ENCODE results near the gene CNTN1. TPM values are rescaled to one million over a fixed set of nuclear protein-coding genes. Genes with fewer than 3 reads are reported as not detected.

Gene CNTN1
- total RNA-seq, 4 donors from 2014 or later: 0.15 to 0.29 (median 0.22) TPM

GRCh38 chr12:40726366-40726765 lies 34.1 kb downstream of the CNTN1 start:
- H3K36me3 ChIP-seq: no peaks in the 10 kb centered on the region
- TF ChIP-seq CTCF (IDR thresholded peaks at IDR 0.05 in 4 of 5, conservative IDR thresholded peaks at IDR 0.05 in 1 of 5) (no peak), POLR2A (IDR thresholded peaks at IDR 0.05) (no peak)
- H3K4me3 ChIP-seq: no peak overlapping the region
- intact Hi-C loops (cut with DNase I; ENCODE audit: low total_unique reads): no loop called here
- H3K27ac ChIP-seq: no peak overlapping the region
- DNase-seq (no peak), ATAC-seq (no peak)
- H3K4me1 ChIP-seq: no peaks in the 10 kb centered on the region
- in situ Hi-C loops (cut with MboI; ENCODE audit: low sequenced_read_pairs in 4 of 4): no loop called here
- H3K9me3 ChIP-seq: no peaks in the 10 kb centered on the region
- H3K27me3 ChIP-seq: no peaks in the 10 kb centered on the region

GRCh38 chr12:40727774-40728483 lies 35.7 kb downstream of the CNTN1 start:
- ATAC-seq (no peak), DNase-seq (no peak)
- H3K4me3 ChIP-seq: no peak overlapping the region
- H3K27ac ChIP-seq: no peak overlapping the region
- H3K36me3 ChIP-seq: no peaks in the 10 kb centered on the region
- H3K27me3 ChIP-seq: no peaks in the 10 kb centered on the region
- no peaks in the 10 kb centered on the region for H3K9me3 ChIP-seq
- intact Hi-C loops (cut with DNase I; ENCODE audit: low total_unique reads) (no loop called here), in situ Hi-C loops (cut with MboI; ENCODE audit: low sequenced_read_pairs in 4 of 4) (no loop called here)
- TF ChIP-seq POLR2A (IDR thresholded peaks at IDR 0.05) (no peak), CTCF (IDR thresholded peaks at IDR 0.05 in 4 of 5, conservative IDR thresholded peaks at IDR 0.05 in 1 of 5) (no peak)
- H3K4me1 ChIP-seq: no peaks in the 10 kb centered on the region

DNA sequence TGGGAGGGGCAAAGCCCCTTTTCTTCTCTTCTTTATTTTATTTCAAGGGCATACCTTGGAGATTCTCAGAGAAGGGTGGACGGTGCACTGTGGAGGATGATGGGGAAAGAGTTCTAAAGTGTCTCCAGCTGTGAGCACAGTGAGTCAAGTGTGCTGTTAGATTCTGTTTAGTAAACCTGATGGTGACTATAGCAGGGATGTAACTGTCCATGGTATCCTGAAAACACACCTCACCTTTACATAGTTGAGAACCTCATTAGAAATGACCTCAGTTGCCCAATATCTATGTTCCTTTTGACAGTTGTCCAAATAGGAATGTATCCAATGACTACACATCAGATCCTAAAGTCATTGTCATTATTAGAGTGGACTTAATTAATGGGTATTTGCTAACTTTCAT lies 38.0 kb downstream of the CNTN1 start:
- no peaks in the 10 kb centered on the region for H3K36me3 ChIP-seq
- ATAC-seq: no peak

DNA sequence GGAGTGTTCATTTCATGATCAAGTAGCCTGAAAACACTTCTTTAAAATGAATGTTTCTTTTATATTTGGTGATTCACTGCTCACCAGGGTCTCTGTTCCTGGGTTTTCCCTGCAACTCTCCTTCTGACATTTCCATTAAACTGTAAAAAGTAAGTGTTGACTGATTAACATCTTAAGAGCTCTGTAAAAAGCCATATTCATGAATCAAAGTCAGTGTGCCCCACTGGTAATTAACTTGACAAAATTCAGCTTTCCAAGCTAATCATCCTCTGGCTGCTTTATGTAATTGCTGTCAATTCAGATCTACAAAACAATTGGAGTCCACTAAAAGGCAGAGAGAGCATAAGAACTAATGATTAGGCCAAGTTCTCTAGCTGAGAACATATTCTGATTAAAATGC lies 41.6 kb downstream of the CNTN1 start:
- intact Hi-C loops (cut with DNase I; ENCODE audit: low total_unique reads): no loop called here
- TF ChIP-seq POLR2A (IDR thresholded peaks at IDR 0.05) (no peak), CTCF (IDR thresholded peaks at IDR 0.05 in 4 of 5, conservative IDR thresholded peaks at IDR 0.05 in 1 of 5) (no peak)
- H3K4me3 ChIP-seq: no peak overlapping the region
- in situ Hi-C loops (cut with MboI; ENCODE audit: low sequenced_read_pairs in 4 of 4): no loop called here
- H3K27me3 ChIP-seq: no peaks in the 10 kb centered on the region
- DNase-seq: no peak
- H3K9me3 ChIP-seq: no peaks in the 10 kb centered on the region
- no peaks in the 10 kb centered on the region for H3K36me3 ChIP-seq
- H3K4me1 ChIP-seq: no peaks in the 10 kb centered on the region
- ATAC-seq: no peak
- H3K27ac ChIP-seq: no peak overlapping the region

More for the DNA sequence above, 38.0 kb downstream of the CNTN1 start:
- no peaks in the 10 kb centered on the region for H3K4me1 ChIP-seq
- intact Hi-C loops (cut with DNase I; ENCODE audit: low total_unique reads): no loop called here
- no peak for DNase-seq
- H3K4me3 ChIP-seq: no peak overlapping the region
- no peaks in the 10 kb centered on the region for H3K9me3 ChIP-seq
- H3K27ac ChIP-seq: no peak overlapping the region
- in situ Hi-C loops (cut with MboI; ENCODE audit: low sequenced_read_pairs in 4 of 4): no loop called here
- no peaks in the 10 kb centered on the region for H3K27me3 ChIP-seq
- TF ChIP-seq CTCF (IDR thresholded peaks at IDR 0.05 in 4 of 5, conservative IDR thresholded peaks at IDR 0.05 in 1 of 5) (no peak), POLR2A (IDR thresholded peaks at IDR 0.05) (no peak)

- Histone ChIP-seq H3K4me1 (no peaks in the 10 kb centered on the region), H3K36me3 (no peaks in the 10 kb centered on the region), H3K9me3 (no peaks in the 10 kb centered on the region), H3K27me3 (no peaks in the 10 kb centered on the region), H3K27ac (no peak overlapping the region), H3K4me3 (no peak overlapping the region)
- ATAC-seq (no peak), DNase-seq (no peak)
- TF ChIP-seq POLR2A (IDR thresholded peaks at IDR 0.05): no peak
- TF ChIP-seq CTCF (IDR thresholded peaks at IDR 0.05 in 4 of 5, conservative IDR thresholded peaks at IDR 0.05 in 1 of 5): no peak
- in situ Hi-C loops (cut with MboI; ENCODE audit: low sequenced_read_pairs in 4 of 4): no loop called here
- intact Hi-C loops (cut with DNase I; ENCODE audit: low total_unique reads): no loop called here
Measured at GRCh38 chr12:40734276-40734675, 42.0 kb downstream of the CNTN1 start.

Data from gastrocnemius medialis (tissue), 4 donors.